Mesenchymal stem cell (in vitro differentiated cells and primary cell): ENCODE measurements around the gene ACAT2.
"Not testable (repeated sequence)": the region's sequence is repeated elsewhere in the genome, so short reads cannot be mapped to it uniquely, and the experiment has no call there.

Experiments
- DNase-seq: peaks from one replicate; pipeline ENCODE4 v3.0.0-alpha.2; 2013
- H2AFZ ChIP-seq: one replicate; pipeline ENCODE4 v1.6.1; 2013; ENCODE audit warnings: low read depth, mild to moderate bottlenecking, control low read depth, inconsistent platforms, low read length, moderate library complexity
- H2AK5ac ChIP-seq: 2 replicates; pipeline ENCODE4 v1.6.1; 2013; ENCODE audit warnings: low read length, moderate library complexity, mild to moderate bottlenecking, inconsistent platforms; ENCODE audit not compliant: severe bottlenecking
- H2BK120ac ChIP-seq: one replicate; pipeline ENCODE4 v1.6.1; 2013; ENCODE audit warnings: low read depth, mild to moderate bottlenecking, inconsistent platforms, low read length, moderate library complexity
- H2BK12ac ChIP-seq, 2 experiments: one replicate each; pipeline ENCODE4 v1.6.1; 2013; ENCODE audit warnings: inconsistent platforms in 2 of 2, low read length in 2 of 2, mild to moderate bottlenecking in 2 of 2, moderate library complexity in 2 of 2, control low read depth in 1 of 2
- H2BK15ac ChIP-seq: one replicate; pipeline ENCODE4 v1.6.1; 2013; ENCODE audit warnings: mild to moderate bottlenecking, low read depth, inconsistent platforms; ENCODE audit not compliant: poor library complexity, severe bottlenecking
- H2BK5ac ChIP-seq: 2 replicates; pipeline ENCODE4 v1.6.1; 2013; ENCODE audit warnings: low read depth, mild to moderate bottlenecking, low read length, control low read depth, inconsistent platforms; ENCODE audit not compliant: poor library complexity, severe bottlenecking
- H3K14ac ChIP-seq, 2 experiments: one replicate each; pipeline ENCODE4 v1.6.1; 2013; ENCODE audit warnings: inconsistent platforms in 2 of 2, low read length in 2 of 2, control low read depth in 1 of 2, mild to moderate bottlenecking in 1 of 2, moderate library complexity in 1 of 2
- H3K18ac ChIP-seq, 2 experiments: one replicate each; pipeline ENCODE4 v1.6.1; 2013; ENCODE audit warnings: inconsistent platforms in 2 of 2, low read length in 2 of 2, control low read depth in 1 of 2, low read depth in 1 of 2, mild to moderate bottlenecking in 1 of 2
- H3K23ac ChIP-seq, 2 experiments: one replicate each; pipeline ENCODE4 v1.6.1; 2013; ENCODE audit warnings: inconsistent platforms in 2 of 2, low read length in 2 of 2, mild to moderate bottlenecking in 2 of 2, moderate library complexity in 2 of 2, control low read depth in 1 of 2
- H3K27ac ChIP-seq: 2 replicates; pipeline ENCODE4 v1.5.1; 2013; ENCODE audit warnings: mild to moderate bottlenecking, moderate library complexity, low read length, control low read depth, inconsistent platforms; ENCODE audit not compliant: poor library complexity, severe bottlenecking
- H3K27me3 ChIP-seq, 2 experiments: 2 replicates each; pipeline versions ENCODE4 v1.6.1 to v1.7.0; 2013; ENCODE audit warnings: low read length in 2 of 2, mild to moderate bottlenecking in 2 of 2, moderate library complexity in 2 of 2, control low read depth in 1 of 2, inconsistent platforms in 1 of 2; ENCODE audit not compliant: control insufficient read depth in 1 of 2, insufficient read depth in 1 of 2
- H3K36me3 ChIP-seq, 2 experiments: 2 replicates each; pipeline versions ENCODE4 v1.6.1 to v1.7.0; 2013; ENCODE audit warnings: low read length in 2 of 2, control low read depth in 1 of 2, inconsistent platforms in 1 of 2, low read depth in 1 of 2, mild to moderate bottlenecking in 1 of 2; ENCODE audit not compliant: insufficient read depth in 2 of 2, control insufficient read depth in 1 of 2
- H3K4ac ChIP-seq, 2 experiments: one replicate each; pipeline ENCODE4 v1.6.1; 2013; ENCODE audit warnings: inconsistent platforms in 2 of 2, low read length in 2 of 2, mild to moderate bottlenecking in 2 of 2, moderate library complexity in 2 of 2, control low read depth in 1 of 2, low read depth in 1 of 2
- H3K4me1 ChIP-seq: 2 replicates; pipeline ENCODE4 v1.6.1; 2013; ENCODE audit warnings: low read depth, low read length, control low read depth; ENCODE audit not compliant: control insufficient read depth, insufficient read depth
- H3K4me2 ChIP-seq: 2 replicates; pipeline ENCODE4 v1.6.1; 2013; ENCODE audit warnings: low read length, mild to moderate bottlenecking, inconsistent platforms; ENCODE audit not compliant: poor library complexity, severe bottlenecking
- H3K4me3 ChIP-seq, 2 experiments: 2 replicates each; pipeline versions ENCODE4 v1.5.1 to v1.7.0; 2013; ENCODE audit warnings: low read length in 2 of 2, mild to moderate bottlenecking in 2 of 2, control low read depth in 1 of 2, low read depth in 1 of 2; ENCODE audit not compliant: insufficient read depth in 1 of 2
- H3K79me1 ChIP-seq: replicated peaks from 2 replicates; pipeline ENCODE4 v1.6.1; 2013; ENCODE audit warnings: mild to moderate bottlenecking, control low read depth, low read length, inconsistent platforms; ENCODE audit not compliant: poor library complexity, severe bottlenecking
- H3K9ac ChIP-seq: 2 replicates; pipeline ENCODE4 v1.7.0; 2013; ENCODE audit warnings: mild to moderate bottlenecking, low read length, moderate library complexity
- H3K9me3 ChIP-seq: 2 replicates; pipeline ENCODE4 v1.7.0; 2013; ENCODE audit warnings: mild to moderate bottlenecking, low read length; ENCODE audit not compliant: control insufficient read depth
- H4K8ac ChIP-seq: one replicate; pipeline ENCODE4 v1.6.1; 2013; ENCODE audit warnings: inconsistent platforms, mild to moderate bottlenecking, low read length, moderate library complexity
- H4K91ac ChIP-seq: one replicate; pipeline ENCODE4 v1.6.1; 2013; ENCODE audit warnings: mild to moderate bottlenecking, low read length, inconsistent platforms
- WGBS: methylation state at CpG from one replicate; pipeline ENCODE4 v1.1.7; 2013; ENCODE audit warnings: mixed read lengths; 5-methylcytosine and 5-hydroxymethylcytosine counted together

ACAT2 gene

GRCh38 chr6:159790956-159791598, 29.2 kb downstream of the ACAT2 start:
- H3K4me2 ChIP-seq, result peak overlapping the region; percentile 82

DNA sequence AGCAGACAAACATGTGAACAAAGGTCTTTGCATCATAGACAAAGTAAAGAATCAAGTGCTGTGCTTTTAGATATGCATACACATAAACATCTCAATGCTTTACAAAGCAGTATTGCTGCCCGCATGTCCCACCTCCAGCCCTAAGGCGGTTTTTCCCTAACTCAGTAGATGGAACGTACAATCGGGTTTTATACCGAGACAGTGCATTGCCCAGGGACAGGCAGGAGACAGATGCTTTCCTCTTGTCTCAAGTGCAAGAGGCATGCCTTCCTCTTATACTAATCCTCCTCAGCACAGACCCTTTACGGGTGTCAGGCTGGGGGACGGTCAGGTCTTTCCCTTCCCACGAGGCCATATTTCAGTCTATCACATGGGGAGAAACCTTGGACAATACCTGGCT, 33.1 kb downstream of the ACAT2 start:
- not testable (repeated sequence) for H3K27me3 ChIP-seq, H3K27ac ChIP-seq, H4K8ac ChIP-seq, H3K9ac ChIP-seq, H3K4ac ChIP-seq, H4K91ac ChIP-seq, H3K18ac ChIP-seq, H2BK12ac ChIP-seq, H2AFZ ChIP-seq, H2BK120ac ChIP-seq, H3K4me3 ChIP-seq, H3K9me3 ChIP-seq, DNase-seq, H3K23ac ChIP-seq, H2BK5ac ChIP-seq, H3K14ac ChIP-seq, H3K4me2 ChIP-seq, H2AK5ac ChIP-seq, H2BK15ac ChIP-seq, H3K4me1 ChIP-seq, H3K79me1 ChIP-seq
- peaks cover 14 to 73% of the 10 kb centered on the region in 2 experiments for H3K36me3 ChIP-seq
- WGBS, result 96% methylated on average over 6 of the region's 8 CpGs

More at GRCh38 chr6:159790956-159791598, 29.2 kb downstream of the ACAT2 start:
- H2BK15ac ChIP-seq, result no peak overlapping the region
- H3K4ac ChIP-seq, result peak overlapping the region in 1 of 2 experiments; percentile 86
- H3K36me3 ChIP-seq, result peaks cover 8 to 53% of the 10 kb centered on the region in 2 experiments
- DNase-seq, result peak; percentile 17
- H3K18ac ChIP-seq, result no peak overlapping the region
- H3K9ac ChIP-seq, result peak overlapping the region; percentile 96
- peak overlapping the region in 1 of 2 experiments; percentile 11 for H3K14ac ChIP-seq
- H2BK12ac ChIP-seq, result no peak overlapping the region
- H4K8ac ChIP-seq, result no peak overlapping the region
- H3K9me3 ChIP-seq, result no peaks in the 10 kb centered on the region
- H3K4me1 ChIP-seq, result peaks cover 11% of the 10 kb centered on the region
- H2AK5ac ChIP-seq, result no peak overlapping the region
- 22% methylated on average over 17 of the region's 18 CpGs for WGBS
- H3K27me3 ChIP-seq, result no peaks in the 10 kb centered on the region
- H4K91ac ChIP-seq, result no peak overlapping the region
- no peak overlapping the region for H2BK120ac ChIP-seq
- peak overlapping the region; percentile 91 for H3K27ac ChIP-seq
- H2BK5ac ChIP-seq, result no peak overlapping the region
- H3K4me3 ChIP-seq, result peak overlapping the region; percentile 60 to 99
- peak overlapping the region in 1 of 2 experiments; percentile 9 for H3K23ac ChIP-seq
- no peak overlapping the region for H2AFZ ChIP-seq
- peaks cover 3% of the 10 kb centered on the region for H3K79me1 ChIP-seq

GRCh38 chr6:159797554-159797953, 35.7 kb downstream of the ACAT2 start:
- Histone ChIP-seq H3K9me3 (no peaks in the 10 kb centered on the region), H4K91ac (no peak overlapping the region), H3K4me3 (no peak overlapping the region), H3K14ac (no peak overlapping the region), H2BK5ac (no peak overlapping the region), H3K4me1 (no peaks in the 10 kb centered on the region), H3K23ac (no peak overlapping the region), H4K8ac (no peak overlapping the region), H2BK120ac (no peak overlapping the region), H3K79me1 (peaks cover 7% of the 10 kb centered on the region), H2AFZ (no peak overlapping the region), H3K36me3 (peaks cover 20 to 63% of the 10 kb centered on the region in 2 experiments), H2AK5ac (no peak overlapping the region), H3K4ac (no peak overlapping the region), H3K9ac (no peak overlapping the region), H2BK15ac (no peak overlapping the region), H3K27me3 (no peaks in the 10 kb centered on the region), H2BK12ac (no peak overlapping the region), H3K4me2 (no peak overlapping the region), H3K18ac (no peak overlapping the region), H3K27ac (no peak overlapping the region)
- WGBS, result 0% methylated on average over 1 of the region's 1 CpG
- DNase-seq, result no peak

DNA sequence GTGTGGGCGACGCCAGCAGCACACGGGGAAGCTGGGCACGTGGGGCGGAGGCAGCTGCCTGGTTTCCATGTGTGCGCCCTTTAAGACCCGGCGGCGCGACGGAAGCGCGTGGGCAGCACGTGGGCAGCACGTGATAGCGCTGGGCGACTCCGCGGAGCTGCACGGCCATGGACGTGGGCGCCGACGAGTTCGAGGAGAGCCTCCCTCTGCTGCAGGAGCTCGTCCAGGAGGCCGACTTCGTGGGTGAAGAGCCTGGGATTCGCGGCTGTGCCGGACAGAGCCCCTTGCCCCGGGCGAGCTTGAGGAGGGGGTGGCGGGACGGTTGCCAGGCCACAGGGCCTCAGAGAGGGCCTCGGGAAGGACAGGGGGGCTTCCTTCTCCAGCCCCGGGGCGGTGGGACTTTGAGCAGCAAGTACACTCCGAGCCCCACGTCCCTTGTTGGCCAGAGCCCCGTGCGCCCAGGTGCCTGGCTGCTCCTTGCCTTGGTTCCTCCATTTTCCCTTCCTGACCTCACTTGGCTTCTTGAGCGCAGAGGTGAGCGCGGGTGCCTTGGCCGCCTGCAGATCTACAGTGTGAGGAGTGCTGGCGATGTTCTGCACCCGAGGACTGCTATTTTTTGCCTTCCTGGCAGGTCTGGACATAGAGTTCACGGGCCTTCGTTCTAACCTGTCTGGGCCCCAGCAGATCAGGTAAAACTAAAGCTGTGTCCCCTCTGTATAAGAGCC, 38.5 kb downstream of the ACAT2 start, which contains the start of gene PNLDC1:
Gene PNLDC1 (plus strand): TSS at position 136 of the 725 bp plus-strand sequence. CDS start 32 bp downstream, at position 168.
- DNase-seq, result no peak
- no peak within 1 kb of the TSS for H2AFZ ChIP-seq
- 95% methylated on average over 49 of the region's 50 CpGs for WGBS
- H2AK5ac ChIP-seq, result no peak within 1 kb of the TSS
- peaks cover 5% of the 10 kb centered on the region for H3K79me1 ChIP-seq
- no peak within 1 kb of the TSS for H3K4ac ChIP-seq
- no peak within 1 kb of the TSS for H3K18ac ChIP-seq
- H4K91ac ChIP-seq, result peak within 1 kb of the TSS; percentile 28
- H3K23ac ChIP-seq, result no peak within 1 kb of the TSS
- H4K8ac ChIP-seq, result no peak within 1 kb of the TSS
- H3K4me2 ChIP-seq, result no peak within 1 kb of the TSS
- no peaks in the 10 kb centered on the region for H3K27me3 ChIP-seq
- no peak within 1 kb of the TSS for H3K14ac ChIP-seq
- no peak within 1 kb of the TSS for H3K9ac ChIP-seq
- H3K27ac ChIP-seq, result no peak within 1 kb of the TSS
- no peak within 1 kb of the TSS for H3K4me3 ChIP-seq
- no peaks in the 10 kb centered on the region for H3K9me3 ChIP-seq
- no peak within 1 kb of the TSS for H2BK5ac ChIP-seq
- no peak within 1 kb of the TSS for H2BK120ac ChIP-seq
- no peak within 1 kb of the TSS for H2BK15ac ChIP-seq
- H3K4me1 ChIP-seq, result no peaks in the 10 kb centered on the region
- H2BK12ac ChIP-seq, result no peak within 1 kb of the TSS
- peaks cover 20 to 46% of the 10 kb centered on the region in 2 experiments for H3K36me3 ChIP-seq
